HG03460 (cell line): ENCODE data around the gene TMEM170B.

ENCODE experiments used
- ATAC-seq: cut with Tn5 transposase; IDR thresholded peaks from one replicate; pipeline ENCODE4 v1.9.1; 2021; ENCODE audit not compliant: unreplicated experiment

The TMEM170B gene, protein sequence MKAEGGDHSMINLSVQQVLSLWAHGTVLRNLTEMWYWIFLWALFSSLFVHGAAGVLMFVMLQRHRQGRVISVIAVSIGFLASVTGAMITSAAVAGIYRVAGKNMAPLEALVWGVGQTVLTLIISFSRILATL

DNA sequence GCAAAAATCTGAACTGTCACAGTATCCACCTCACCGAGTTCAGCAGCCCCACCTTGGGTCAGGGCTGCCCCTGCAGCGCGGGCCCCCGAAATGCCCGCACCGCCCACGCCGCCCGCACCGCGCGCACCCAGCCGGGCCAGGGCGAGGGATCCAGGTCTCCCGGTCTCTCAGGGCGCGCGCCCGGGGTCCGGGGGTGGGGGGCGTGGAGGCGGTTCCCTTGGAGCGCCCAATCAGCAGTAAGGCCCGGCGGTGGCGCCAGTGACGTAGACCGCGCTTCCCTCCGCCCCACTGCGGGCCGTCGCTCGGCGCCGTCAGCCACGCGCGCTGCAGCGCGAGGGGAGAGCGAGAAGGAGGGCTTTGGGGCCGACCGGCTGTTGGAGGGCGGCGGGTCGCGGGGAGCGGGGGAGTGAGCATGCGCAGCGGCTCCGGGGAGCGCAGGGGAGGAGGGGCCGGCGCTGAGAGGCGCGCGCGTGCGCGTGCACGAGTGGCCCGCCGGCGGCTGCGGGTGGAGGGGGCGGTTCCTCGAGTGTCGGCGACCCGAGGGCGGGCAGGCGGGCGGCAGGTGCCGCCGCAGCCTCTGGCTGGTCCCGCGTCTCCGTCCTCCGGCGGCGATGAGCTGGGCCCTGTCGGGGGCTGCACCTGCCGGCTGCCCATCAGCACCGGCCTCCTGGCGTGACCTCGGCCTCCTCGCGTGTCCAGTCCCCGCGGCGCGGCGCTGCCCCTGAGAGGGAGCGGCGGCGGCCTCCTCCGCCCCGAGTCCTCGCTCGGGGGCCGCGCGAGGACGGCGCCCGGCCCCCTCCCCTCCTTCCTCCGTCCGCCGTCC lies at the start of gene TMEM170B:
Gene TMEM170B (plus strand): TSS at position 521 of the 823 bp plus-strand sequence. CDS start 529 bp downstream, outside the sequence.
- ATAC-seq, result peak; percentile 96

DNA sequence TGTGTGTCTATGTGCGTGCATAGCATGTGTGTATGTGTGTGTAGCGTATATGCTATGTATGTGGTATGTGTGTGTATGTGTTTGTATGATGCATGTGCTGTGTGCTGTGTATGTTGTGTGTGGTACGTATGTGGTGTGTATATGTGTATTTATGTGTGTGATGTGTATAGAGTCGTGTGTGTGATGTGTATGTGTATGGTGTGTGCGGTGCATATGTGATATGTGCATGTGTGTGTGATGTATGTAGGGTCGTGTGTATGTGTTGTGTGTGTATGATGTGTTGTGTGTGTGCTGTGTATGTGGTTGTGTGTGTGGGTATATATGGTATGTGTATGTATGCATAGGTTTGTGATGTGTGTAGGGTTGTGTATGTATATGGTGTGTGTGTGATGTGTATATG lies 46.6 kb upstream of the TMEM170B start:
- no peak for ATAC-seq

DNA sequence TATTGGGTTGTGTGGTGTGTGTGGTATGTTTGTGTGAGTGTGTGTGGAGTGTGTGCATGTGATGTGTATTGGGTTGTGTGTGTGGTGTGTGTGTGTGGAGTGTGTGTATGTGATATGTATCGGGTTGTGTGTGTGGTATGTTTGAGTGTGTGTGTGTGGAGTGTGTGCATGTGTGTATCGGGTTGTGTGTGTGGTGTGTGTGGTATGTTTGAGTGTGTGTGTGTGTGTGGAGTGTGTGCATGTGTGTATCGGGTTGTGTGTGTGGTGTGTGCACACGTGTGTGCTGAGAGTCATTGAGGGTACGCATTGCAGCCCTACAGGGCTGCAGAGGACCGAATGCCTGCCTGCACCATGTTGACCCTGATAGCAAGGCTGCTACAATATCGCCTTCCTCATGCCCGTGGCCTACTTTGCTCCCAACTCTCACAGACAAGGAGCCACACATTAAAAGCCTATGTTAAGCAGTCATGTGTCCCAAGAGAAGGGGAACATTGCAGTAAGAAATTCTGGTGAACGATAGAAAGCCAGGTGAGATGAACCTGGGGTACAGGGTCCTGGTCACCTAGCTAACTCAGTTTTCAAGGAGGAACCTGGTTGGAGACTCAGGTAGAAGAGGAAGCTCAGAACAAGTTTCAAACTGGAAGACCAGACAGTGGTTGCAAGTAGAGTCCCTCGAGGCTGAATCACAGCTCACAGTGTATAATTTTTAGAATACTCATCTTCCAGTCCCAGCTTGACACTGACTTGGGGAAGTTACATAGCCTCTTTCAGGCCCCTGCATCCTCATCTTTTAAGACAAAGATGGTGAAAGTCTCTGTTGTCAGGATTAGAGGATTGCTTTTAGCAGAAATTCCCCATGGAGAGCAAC lies 45.7 kb upstream of the TMEM170B start:
- ATAC-seq, result peak; percentile 36

DNA sequence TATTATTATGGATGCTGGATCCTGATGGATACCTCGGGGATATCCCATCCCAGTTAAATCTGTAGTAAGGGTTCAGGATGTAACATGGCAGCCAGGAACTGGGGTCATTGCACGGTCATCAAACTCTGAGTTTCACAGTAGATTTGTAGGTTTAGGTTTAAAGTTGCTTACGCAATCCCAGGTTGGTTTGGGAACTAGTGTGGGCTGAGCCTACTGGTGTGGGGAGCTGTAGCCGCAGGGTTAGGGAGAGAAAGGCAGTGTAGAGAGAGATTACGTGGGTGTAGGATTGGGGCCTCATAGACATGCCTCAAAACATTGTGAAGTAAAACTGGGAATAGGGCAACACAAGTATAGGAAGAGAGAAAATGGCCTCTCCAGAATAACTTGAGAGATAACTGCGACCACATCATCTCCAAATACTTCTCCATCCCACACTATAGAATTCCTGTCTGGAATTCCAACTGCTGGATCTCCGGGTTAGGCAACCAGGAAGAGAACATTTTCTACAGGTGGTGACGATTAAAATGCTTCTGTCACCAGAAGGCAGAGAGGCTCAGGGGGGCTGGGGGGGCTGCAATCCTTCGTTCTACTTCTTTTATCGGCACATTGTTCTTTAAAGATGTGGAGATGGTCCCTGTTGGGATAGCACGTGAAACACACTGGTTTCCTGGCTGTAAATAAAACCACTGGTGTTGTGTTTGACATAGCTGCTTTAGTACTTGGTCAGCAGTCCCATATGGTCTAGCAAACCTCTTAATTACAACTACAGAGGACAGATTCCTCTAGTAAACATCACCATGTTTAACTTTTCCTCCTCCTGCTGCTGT lies 44.9 kb upstream of the TMEM170B start:
- ATAC-seq, result peak; percentile 3

DNA sequence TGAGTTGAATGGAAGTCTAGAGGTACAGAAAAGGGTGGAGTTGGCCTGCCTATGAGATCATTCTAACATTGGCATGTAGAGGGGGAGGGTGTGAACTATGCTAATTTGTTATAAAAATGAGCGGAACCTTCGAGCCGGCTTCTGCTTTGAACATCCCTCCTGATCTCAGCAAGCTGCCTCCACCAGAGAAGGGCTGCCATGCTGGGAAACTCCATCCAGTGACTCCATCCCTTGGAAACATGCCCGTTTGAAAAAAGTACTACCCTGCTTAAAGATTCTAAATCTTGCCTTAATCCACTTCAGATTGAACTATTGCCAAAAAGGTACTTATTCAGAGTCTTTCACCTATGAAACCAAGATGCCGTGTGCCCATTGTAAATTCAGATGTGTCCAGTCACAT lies 43.6 kb upstream of the TMEM170B start:
- no peak for ATAC-seq

DNA sequence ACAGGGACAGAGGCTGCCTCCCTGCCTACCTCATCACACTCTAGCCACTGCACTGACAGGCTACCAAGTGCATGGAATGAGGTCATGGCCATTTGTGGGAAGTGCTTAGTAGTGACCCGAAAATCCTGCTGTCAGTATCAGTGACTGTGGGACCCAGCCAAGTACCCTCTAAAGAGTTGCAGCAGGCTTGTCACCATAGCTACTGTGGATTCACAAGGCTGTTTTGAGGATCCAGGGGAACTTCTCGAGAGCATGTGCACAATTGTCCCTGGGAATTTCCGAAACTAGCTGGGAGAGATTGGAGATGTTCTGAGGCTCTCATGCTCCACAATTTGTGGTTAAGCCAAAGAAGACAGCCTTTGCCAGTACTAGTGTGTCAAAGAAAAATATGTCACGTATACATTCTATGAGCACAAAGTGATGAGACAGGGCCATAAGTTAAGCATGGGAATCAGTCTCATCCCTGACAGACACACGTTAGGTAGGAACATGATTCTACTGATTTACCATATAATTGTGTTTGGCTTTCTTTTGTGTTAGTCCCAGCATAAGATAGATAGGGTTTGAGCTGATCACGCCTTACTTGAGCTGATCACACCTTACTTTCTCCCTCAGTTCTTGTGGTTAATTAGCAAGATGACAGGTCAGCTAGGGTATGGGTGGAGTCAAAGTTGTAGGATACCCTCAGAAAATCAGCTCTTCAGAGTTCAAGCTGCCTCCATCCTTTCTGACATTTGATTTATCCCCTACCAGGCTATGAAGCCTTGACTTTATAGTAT lies 42.6 kb upstream of the TMEM170B start:
- no peak for ATAC-seq

DNA sequence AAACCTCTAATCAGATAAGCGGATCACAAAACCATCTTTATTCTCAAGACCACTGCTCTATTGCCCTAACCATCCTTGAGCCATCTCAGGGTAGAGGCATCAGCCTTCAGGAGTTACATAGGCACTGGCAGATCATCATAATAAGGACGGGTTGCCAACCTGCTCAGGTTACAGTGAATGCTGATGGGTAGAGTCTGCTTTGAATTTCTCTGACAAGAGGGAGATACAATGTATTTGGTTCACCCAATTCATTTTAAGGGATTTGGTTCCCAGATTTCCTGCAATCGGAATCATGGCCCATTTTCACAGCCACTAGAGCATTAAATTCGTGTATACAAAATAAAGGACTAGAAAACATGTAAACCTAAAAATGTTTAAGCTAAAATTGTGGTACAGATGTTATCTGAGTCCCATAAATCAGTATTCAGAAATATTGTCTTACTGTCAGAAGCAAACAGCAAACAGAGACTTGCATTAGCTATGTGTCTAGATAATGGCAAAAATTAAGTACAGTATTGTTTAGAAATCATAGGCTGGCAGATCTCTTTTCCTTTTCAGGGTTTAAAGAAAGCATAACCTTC lies 41.9 kb upstream of the TMEM170B start:
- ATAC-seq, result no peak

DNA sequence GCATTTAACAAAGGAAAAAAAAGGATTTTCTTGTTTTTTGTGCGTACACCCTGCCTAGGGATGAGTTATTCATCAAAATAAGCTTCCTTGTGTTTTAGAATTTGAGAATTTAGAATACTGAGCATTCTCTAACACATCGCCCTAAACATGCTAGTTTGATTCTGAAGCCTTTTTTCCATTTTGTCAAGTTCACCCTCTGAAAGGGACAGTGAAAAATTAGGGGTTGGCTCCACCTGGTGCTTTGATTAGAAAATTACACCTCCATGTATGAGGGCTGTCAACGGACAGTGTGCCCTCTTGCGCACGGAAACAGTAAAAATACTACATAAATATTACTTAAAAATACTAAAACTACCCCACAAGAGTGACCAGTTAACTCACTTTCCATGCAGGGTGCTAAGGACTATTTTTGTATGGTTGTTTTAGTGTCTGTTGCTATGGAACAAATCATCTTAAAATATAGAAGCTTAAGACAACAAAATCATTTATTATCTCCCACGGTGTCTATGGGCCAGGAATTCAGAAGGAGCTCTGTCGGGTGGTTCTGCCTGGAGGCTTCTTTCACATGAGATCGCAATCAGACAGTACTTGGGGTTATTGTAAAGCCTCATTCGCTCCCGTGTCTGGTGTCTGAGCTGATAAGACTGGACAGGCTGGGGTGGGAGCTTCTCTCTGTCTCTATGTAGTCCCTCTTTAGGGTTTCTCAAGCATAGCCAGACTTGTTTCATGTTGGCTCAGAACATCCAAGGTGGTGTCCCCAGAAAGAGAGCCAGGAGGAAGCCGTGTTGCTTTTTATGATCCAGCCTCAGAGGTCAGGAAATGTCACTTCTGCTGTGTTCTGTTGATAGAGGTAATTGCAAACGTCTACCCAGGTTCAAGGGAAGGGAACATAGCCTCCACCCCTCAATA lies 41.1 kb upstream of the TMEM170B start:
- peak; percentile 55 for ATAC-seq

DNA sequence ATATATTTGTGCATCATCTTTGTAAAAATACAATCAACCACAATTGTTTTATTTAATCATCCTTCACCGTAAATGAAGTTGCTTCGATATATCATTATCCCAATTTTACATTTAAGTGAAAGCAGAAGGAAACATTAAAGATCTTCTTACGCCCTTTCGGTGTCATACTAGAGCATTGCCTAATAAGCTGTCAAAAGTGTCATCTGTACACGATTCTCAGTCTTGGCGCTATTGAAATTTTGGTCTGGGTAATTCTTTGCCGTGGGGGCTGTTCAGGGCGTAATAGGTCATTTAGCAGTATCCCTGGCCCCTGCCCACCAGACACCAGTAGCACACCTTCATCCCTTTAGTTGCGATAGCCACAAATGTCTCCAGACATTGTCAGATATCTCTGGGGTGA lies 40.4 kb upstream of the TMEM170B start:
- ATAC-seq, result no peak

DNA sequence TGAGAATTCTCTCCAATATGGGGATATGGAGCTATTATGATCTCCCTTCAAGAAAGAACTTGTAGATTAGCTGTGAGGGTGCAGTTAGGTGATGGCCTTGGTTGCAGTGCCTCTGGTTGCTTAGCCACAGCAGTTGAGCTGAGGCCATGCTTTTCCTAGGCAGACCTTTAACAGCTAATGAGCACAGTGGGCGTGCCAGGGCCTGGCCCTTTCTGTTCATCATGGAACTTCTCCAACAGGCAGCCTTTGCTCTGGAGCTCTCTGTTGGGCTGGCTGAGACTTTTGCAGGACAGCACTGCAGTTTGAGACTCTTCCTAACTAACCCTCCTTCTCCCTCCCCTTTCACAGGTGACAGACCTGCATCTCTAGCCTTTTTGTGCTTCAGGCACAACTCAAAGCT lies 39.7 kb upstream of the TMEM170B start:
- no peak for ATAC-seq

DNA sequence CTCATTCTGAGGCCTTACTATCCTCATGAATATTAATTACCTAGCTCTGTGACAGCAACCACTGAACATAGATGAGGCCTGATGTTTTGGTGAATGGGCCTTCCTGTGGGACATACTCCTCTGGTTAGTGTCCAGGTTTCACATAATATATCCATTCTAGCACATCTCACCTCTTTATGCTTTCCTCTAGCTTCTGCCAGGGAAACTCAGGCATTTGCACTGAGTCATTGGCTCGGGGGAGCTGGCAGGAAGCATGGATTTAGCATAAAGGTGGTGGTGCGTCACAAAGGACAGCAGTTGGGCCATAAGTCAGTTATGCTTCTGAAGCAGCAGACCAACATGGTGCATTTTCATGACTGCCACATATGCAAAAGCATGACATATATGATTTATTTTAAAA lies 37.5 kb upstream of the TMEM170B start:
- no peak for ATAC-seq

DNA sequence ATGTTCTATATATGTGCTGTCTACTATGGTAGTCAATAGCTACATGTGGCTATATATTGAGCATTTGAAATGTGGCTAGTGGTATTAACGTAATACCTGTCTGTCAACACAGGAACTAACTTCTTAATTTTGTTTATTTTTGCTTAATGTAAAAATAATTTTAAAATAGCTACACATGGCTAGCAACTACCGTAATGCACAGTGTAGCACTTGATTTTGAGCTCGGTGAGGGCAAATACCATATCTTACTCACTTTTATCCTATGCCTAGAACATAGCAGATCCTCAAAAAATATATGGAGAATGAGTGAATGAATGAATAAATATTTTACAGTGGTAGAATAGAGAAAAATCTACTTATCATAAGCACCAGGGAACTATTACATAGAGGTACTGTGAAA lies 28.1 kb upstream of the TMEM170B start:
- no peak for ATAC-seq

DNA sequence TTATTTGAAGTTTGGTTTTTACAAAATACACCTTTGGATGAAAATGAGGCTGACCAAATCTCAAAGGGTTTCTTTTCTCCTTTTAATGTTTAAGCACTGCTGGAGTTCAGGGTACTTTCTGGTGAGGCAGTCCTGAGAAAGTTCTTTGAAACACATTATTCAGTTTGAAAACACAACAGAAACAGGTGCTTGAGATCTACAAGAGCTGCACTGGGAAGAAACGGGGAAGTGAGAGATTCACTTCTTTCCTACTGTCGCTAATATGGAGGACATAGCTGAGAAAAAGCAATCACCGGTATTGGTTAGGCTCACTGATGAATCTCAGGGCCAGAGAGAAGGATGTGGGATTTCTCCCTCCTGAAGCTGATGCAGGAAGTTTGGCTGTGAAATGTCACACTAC lies 22.9 kb upstream of the TMEM170B start:
- peak; percentile 84 for ATAC-seq

DNA sequence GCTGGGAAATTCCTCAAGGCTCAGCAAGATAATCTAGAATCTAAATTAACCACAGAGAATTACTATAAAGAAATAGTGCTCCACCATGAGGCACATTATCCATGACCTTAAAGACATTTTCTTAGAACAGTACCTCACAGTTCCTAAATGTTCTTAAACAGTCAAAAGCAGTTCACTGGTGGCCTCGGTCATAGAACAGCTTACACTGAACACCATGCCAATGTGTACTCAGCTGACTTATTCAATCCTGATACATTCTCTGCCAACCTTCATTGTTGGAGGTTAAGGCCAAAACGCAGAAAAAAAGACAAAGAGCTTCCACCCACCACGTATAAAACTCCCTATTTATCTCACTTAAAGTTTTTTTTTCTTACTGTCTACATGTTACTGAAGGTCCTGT lies 21.8 kb upstream of the TMEM170B start:
- no peak for ATAC-seq

DNA sequence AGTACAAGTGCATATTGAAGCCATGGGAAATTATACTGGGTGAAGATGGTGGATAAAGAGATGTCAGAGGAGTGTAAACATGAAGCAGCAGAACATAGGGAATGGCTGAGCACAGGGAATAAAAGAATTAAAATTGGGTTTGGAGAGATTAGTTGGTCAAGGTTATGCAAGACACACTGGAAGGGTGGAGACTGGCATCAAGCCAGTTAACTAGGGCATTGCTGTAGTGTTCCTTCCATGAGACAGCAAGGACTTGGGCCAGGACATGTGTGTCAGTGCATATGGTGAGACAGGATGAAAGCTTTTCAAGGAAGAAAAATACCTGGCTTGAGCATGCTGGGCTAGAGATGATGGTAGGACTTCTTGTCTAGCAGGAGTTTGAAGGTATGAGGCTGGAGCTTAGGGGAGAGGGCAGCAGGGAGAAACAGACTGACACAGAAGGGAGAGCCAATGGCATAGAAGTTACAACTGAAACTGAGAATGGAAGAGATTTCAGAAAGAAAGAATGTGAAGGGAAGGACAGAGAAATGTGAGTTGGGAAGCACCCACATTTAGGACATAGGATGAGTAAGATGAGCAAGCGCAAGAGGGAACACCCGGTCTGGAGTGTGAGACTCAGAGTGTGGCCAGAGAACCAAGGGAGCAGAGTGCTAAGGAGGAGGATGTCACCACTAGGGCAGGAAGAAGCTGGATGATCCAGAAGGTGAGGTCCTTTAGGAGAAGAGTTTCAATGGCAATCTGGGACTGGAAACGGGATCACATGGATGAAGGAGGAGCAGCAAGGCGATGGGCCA lies 14.5 kb upstream of the TMEM170B start:
- no peak for ATAC-seq

DNA sequence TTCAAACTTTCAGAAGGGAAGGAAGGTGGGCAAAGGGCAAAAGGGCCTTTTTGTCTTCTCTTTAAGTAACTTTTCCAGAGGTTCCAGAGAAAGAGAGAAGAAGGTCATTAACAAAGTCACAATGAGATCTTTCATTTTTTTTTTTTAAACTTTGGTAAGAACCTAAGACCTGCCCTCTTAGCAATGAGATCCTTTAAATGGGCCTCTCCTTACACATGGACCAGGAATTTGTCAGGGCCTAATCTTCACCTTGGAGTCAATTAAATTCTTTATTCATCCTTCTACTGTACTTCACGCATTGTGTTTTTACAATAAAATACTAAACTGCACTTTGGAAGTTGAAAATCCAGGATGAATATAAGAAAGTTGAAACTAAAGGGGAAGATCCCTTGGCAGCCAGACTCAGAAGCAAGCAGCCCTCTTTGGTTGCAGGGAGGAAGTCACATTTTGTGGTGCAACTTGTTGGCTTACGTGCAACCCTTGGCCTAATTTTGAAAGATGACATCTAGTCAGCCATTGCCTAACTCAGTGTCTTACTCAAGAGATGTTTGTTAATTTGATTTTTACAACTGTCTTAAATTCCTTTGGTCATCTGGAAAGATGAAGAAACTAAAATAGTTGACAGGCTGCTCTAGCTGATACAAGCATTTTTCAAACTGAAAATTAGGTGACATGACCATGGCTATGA lies 11.9 kb upstream of the TMEM170B start:
- no peak for ATAC-seq

DNA sequence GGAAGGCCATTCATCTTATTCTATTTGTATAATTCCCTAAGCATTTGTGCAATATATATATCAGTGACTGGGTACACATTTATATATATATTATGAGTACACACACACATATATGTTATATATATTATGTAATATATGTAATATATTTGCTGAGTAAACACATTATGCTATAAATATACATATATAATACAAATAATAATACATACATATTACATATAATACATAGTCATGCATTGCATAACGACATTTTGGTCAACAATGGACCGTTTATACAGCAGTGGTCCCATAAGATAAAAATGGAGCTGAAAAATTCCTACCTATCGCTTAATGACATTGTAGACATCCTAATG lies 11.4 kb upstream of the TMEM170B start:
- ATAC-seq, result no peak
